WTC11 (cell line): Measurements from ENCODE around the gene NRTN. TPM values are rescaled to one million over a fixed set of nuclear protein-coding genes. Genes with fewer than 3 reads are reported as not detected.
"Not testable (repeated sequence)": the region's sequence is repeated elsewhere in the genome, so short reads cannot be mapped to it uniquely, and the experiment has no call there.

ENCODE experiments used
- ATAC-seq: fragments of 200-7000 bp; cut with Tn5 transposase; 2 replicates; pipeline ENCODE4 v1.10.0; 2021; ENCODE audit warnings: mild to moderate bottlenecking, moderate library complexity
- CTCF ChIA-PET: fragments of 300-600 bp; sonication (Branson Sonifier 250); formaldehyde crosslinking; loops from one replicate; lab custom pipeline; 2021; ENCODE audit warnings: antibody characterized with exemption; lab: Charles Lee
- POLR2A ChIA-PET: fragments of 350-600 bp; sonication (Branson Sonifier 250); formaldehyde crosslinking; loops from one replicate; lab custom pipeline; 2021; ENCODE audit warnings: antibody characterized with exemption; lab: Charles Lee
- DNase-seq: peaks from one replicate; pipeline ENCODE4 v3.0.0; 2021; ENCODE audit warnings: low spot score
- H3K27ac Mint-ChIP-seq: 2 replicates; pipeline ENCODE4 v1.8.0; 2021; ENCODE audit warnings: mixed read lengths
- H3K27me3 Mint-ChIP-seq: 2 replicates; pipeline ENCODE4 v1.8.0; 2021; ENCODE audit warnings: low read depth, mild to moderate bottlenecking, moderate library complexity, mixed read lengths
- H3K36me3 Mint-ChIP-seq: 2 replicates; pipeline ENCODE4 v1.8.0; 2021; ENCODE audit warnings: mixed read lengths
- H3K4me1 Mint-ChIP-seq: 2 replicates; pipeline ENCODE4 v1.8.0; 2022; ENCODE audit warnings: mixed read lengths
- H3K4me3 Mint-ChIP-seq: 2 replicates; pipeline ENCODE4 v1.8.0; 2021; ENCODE audit warnings: mild to moderate bottlenecking, moderate library complexity, mixed read lengths
- H3K9me3 Mint-ChIP-seq: 2 replicates; pipeline ENCODE4 v1.8.0; 2021; ENCODE audit warnings: mixed read lengths
- CREB1 ChIP-seq: sonication (generic); formaldehyde crosslinking; IDR thresholded peaks from 2 replicates; pipeline ENCODE4 v1.8.0; 2023; ENCODE audit warnings: mild to moderate bottlenecking, missing genetic modification reagents
- FOXJ3 ChIP-seq: sonication (generic); formaldehyde crosslinking; IDR thresholded peaks from 2 replicates; pipeline ENCODE4 v1.9.0; 2021; ENCODE audit warnings: missing genetic modification reagents, mild to moderate bottlenecking, borderline replicate concordance
- GABPB1 ChIP-seq: sonication (generic); formaldehyde crosslinking; IDR thresholded peaks from 2 replicates; pipeline ENCODE4 v1.8.1; 2023; ENCODE audit warnings: mild to moderate bottlenecking, missing genetic modification reagents
- JUN ChIP-seq: sonication (generic); formaldehyde crosslinking; IDR thresholded peaks from 2 replicates; pipeline ENCODE4 v1.8.0; 2023; ENCODE audit warnings: mild to moderate bottlenecking, missing genetic modification reagents
- RELA ChIP-seq: sonication (generic); formaldehyde crosslinking; IDR thresholded peaks from 2 replicates; pipeline ENCODE4 v1.8.1; 2022; ENCODE audit warnings: missing genetic modification reagents, mild to moderate bottlenecking, borderline replicate concordance
- RORB ChIP-seq: fragments of 250-450 bp; sonication (Bioruptor Pico); IDR thresholded peaks from 2 replicates; pipeline ENCODE4 v1.9.0; 2021; ENCODE audit warnings: mild to moderate bottlenecking
- ZNF232 ChIP-seq: sonication (generic); formaldehyde crosslinking; IDR thresholded peaks from 2 replicates; pipeline ENCODE4 v1.8.0; 2022; ENCODE audit warnings: mild to moderate bottlenecking, missing genetic modification reagents
- total RNA-seq: library from RNA; stranded (reverse); gene quantifications from 3 replicates; pipeline ENCODE4 v1.2.3, GENCODE V29; 2021
- TF ChIP-seq, protein P1 (sequence below): sonication (generic); formaldehyde crosslinking; IDR thresholded peaks from 2 replicates; pipeline ENCODE4 v1.8.1; 2023; ENCODE audit warnings: mild to moderate bottlenecking, missing genetic modification reagents, borderline replicate concordance
- TF ChIP-seq, protein P2 (sequence below): sonication (generic); formaldehyde crosslinking; IDR thresholded peaks from 2 replicates; pipeline ENCODE4 v1.8.0; 2022; ENCODE audit warnings: mild to moderate bottlenecking, missing genetic modification reagents
- TF ChIP-seq, protein P3 (sequence below): sonication (generic); formaldehyde crosslinking; IDR thresholded peaks from 2 replicates; pipeline ENCODE4 v1.8.0; 2022; ENCODE audit warnings: mild to moderate bottlenecking, missing genetic modification reagents
- TF ChIP-seq, protein P4 (sequence below): fragments of 250-450 bp; sonication (Bioruptor Pico); IDR thresholded peaks from 2 replicates; pipeline ENCODE4 v1.9.0; 2021; ENCODE audit warnings: mild to moderate bottlenecking

NRTN gene
- total RNA-seq, 1 experiment from 2014 or later = 6.1 TPM

DNA sequence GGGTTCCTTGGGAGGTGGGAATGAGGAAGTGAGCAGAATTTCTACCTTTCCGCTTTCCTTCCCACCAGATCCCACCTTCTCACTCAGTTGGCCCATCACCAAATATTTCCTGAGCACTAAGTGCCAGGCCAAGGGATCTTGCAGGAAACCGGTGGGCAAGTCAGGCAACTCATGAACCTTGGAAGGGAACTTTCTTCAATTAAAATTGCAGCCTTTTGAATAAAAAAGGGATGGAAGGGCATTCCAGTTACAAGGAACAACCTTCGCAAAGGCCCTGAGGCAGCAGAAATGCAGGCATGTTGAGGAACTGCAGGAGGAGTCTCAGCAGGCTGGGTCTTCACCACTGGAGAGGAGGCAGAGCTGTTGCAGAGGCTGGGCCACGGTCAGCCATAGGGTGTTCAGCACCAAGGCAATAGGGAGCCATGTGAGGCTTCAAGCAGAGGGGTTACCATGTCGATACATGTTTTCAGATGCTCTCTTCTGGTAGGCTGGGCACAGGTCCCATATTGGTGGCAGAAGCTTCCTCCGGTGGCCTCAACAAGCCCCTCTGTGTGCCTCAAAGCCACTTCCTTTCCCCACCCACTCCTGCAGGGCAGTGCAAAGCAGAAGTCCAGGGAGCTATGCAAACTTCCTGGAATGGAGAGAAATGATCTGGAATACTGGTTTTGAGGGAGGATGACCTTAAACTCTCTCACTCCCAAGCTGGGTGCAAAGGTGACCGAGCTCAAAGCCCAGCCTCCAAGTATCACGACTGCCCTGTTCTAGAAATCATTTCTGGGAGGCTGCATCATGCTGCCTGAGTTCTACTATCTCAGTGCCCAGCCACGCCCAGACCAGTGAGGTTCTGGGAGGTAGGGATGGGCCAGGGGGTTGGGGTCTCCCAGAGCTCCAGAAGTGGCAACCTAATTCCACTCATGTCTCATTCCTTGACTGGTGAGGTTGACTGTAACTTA is 34.5 kb downstream of the NRTN start, which contains the start of gene FUT6:
Gene FUT6, minus strand, starts transcription at position 638 of the 953 bp plus-strand sequence. CDS start 7,135 bp downstream, outside the sequence.
- Mint-ChIP-seq H3K4me3 (no peak within 1 kb of the TSS), H3K27me3 (peaks cover 18% of the 10 kb centered on the region), H3K36me3 (no peaks in the 10 kb centered on the region), H3K4me1 (no peaks in the 10 kb centered on the region), H3K27ac (no peak within 1 kb of the TSS), H3K9me3 (no peaks in the 10 kb centered on the region)
- POLR2A ChIA-PET = interaction anchor here (1.5 kb wide), 1 partner anchor 11 kb away, joined by 4 read pairs; no protein-coding TSS in a partner anchor
- CTCF ChIA-PET = interaction anchor here (1.6 kb wide), 1 partner anchor 35 kb away, joined by 7 read pairs; no protein-coding TSS in a partner anchor
- no peak for DNase-seq
- 0 out of 2 replicates have a peak, but pooled peaks have one; percentile 19 for TF ChIP-seq GABPB1 (CRISPR knock-in tag)
- TF ChIP-seq, protein P1, sequence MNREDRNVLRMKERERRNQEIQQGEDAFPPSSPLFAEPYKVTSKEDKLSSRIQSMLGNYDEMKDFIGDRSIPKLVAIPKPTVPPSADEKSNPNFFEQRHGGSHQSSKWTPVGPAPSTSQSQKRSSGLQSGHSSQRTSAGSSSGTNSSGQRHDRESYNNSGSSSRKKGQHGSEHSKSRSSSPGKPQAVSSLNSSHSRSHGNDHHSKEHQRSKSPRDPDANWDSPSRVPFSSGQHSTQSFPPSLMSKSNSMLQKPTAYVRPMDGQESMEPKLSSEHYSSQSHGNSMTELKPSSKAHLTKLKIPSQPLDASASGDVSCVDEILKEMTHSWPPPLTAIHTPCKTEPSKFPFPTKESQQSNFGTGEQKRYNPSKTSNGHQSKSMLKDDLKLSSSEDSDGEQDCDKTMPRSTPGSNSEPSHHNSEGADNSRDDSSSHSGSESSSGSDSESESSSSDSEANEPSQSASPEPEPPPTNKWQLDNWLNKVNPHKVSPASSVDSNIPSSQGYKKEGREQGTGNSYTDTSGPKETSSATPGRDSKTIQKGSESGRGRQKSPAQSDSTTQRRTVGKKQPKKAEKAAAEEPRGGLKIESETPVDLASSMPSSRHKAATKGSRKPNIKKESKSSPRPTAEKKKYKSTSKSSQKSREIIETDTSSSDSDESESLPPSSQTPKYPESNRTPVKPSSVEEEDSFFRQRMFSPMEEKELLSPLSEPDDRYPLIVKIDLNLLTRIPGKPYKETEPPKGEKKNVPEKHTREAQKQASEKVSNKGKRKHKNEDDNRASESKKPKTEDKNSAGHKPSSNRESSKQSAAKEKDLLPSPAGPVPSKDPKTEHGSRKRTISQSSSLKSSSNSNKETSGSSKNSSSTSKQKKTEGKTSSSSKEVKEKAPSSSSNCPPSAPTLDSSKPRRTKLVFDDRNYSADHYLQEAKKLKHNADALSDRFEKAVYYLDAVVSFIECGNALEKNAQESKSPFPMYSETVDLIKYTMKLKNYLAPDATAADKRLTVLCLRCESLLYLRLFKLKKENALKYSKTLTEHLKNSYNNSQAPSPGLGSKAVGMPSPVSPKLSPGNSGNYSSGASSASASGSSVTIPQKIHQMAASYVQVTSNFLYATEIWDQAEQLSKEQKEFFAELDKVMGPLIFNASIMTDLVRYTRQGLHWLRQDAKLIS (CRISPR knock-in tag) = no peak
- ATAC-seq = no peak

DNA sequence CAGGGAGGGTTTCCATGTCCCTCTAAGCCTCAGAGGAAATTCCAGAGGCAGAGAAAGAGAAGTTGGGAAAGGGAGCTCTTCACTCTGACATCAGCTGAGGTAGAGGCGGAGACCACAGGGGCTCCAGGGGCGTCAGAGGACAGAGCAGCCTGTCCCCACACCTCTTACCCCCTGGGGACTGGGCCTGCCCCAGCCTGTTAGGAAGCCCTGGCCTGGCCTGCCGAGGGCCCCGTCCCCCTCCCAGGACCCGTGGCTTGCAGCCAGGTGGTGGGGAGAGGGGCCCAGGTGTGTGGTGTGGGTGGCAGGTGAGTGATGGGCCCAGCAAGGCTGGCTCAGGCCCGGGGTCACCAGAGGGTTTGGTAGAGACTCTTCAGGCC is 36.9 kb downstream of the NRTN start:
- CTCF ChIA-PET, H3K9me3 Mint-ChIP-seq, H3K27ac Mint-ChIP-seq, ATAC-seq, H3K4me1 Mint-ChIP-seq, POLR2A ChIA-PET, DNase-seq, H3K27me3 Mint-ChIP-seq, H3K4me3 Mint-ChIP-seq, H3K36me3 Mint-ChIP-seq: not testable (repeated sequence)

DNA sequence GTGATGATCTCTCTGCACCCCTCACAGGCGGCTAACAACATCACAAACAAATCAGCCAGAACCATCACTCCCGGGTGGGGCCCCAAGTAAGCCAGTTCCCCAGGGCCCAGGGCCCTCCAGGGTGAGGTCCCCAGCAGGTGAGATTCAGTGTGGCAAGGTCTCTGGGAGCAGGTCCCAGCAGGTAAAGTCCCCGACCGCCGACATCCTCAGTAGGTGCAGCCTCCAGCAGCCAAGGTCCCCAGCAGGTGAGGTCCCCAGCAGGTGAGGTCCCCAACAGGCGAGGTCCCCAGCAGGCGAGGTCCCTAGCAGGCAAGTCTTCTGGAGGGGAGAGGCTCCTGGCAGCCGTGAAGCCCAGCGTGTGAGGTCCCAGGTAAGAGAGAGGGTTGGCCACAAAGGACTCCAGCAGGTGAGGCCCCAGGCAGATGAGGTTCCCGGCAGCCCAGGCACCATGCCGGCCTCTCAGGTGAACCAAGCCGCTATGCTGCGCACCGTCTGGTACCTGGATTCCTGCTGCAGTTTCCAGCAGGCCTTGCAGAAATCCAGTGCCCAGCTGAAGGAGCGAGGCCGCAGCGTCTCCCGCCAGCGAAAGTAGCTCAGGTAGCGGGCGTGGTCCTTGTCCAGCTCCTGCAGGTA is 38.5 kb downstream of the NRTN start:
- ChIA-PET CTCF (no interaction called here), POLR2A (no interaction called here)
- H3K4me3 Mint-ChIP-seq = no peak overlapping the region

More for the DNA sequence above, 38.5 kb downstream of the NRTN start:
- Mint-ChIP-seq H3K9me3 (peaks cover 6% of the 10 kb centered on the region), H3K27ac (no peak overlapping the region), H3K27me3 (peaks cover 7% of the 10 kb centered on the region; the same call in 1 of the 2 replicates), H3K4me1 (no peaks in the 10 kb centered on the region), H3K36me3 (no peaks in the 10 kb centered on the region)
- ATAC-seq (no peak), DNase-seq (no peak)
- TF ChIP-seq, protein P2, sequence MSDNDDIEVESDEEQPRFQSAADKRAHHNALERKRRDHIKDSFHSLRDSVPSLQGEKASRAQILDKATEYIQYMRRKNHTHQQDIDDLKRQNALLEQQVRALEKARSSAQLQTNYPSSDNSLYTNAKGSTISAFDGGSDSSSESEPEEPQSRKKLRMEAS (CRISPR knock-in tag) = no peak
- TF ChIP-seq, protein P3, sequence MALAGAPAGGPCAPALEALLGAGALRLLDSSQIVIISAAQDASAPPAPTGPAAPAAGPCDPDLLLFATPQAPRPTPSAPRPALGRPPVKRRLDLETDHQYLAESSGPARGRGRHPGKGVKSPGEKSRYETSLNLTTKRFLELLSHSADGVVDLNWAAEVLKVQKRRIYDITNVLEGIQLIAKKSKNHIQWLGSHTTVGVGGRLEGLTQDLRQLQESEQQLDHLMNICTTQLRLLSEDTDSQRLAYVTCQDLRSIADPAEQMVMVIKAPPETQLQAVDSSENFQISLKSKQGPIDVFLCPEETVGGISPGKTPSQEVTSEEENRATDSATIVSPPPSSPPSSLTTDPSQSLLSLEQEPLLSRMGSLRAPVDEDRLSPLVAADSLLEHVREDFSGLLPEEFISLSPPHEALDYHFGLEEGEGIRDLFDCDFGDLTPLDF (CRISPR knock-in tag) = no peak
- no peak for TF ChIP-seq RELA (CRISPR knock-in tag)
- TF ChIP-seq ZNF232 (CRISPR knock-in tag) = no peak
- TF ChIP-seq JUN (CRISPR knock-in tag) = no peak
- TF ChIP-seq CREB1 (CRISPR knock-in tag) = no peak
- no peak for TF ChIP-seq RORB (CRISPR knock-in tag)
- TF ChIP-seq, protein P4, sequence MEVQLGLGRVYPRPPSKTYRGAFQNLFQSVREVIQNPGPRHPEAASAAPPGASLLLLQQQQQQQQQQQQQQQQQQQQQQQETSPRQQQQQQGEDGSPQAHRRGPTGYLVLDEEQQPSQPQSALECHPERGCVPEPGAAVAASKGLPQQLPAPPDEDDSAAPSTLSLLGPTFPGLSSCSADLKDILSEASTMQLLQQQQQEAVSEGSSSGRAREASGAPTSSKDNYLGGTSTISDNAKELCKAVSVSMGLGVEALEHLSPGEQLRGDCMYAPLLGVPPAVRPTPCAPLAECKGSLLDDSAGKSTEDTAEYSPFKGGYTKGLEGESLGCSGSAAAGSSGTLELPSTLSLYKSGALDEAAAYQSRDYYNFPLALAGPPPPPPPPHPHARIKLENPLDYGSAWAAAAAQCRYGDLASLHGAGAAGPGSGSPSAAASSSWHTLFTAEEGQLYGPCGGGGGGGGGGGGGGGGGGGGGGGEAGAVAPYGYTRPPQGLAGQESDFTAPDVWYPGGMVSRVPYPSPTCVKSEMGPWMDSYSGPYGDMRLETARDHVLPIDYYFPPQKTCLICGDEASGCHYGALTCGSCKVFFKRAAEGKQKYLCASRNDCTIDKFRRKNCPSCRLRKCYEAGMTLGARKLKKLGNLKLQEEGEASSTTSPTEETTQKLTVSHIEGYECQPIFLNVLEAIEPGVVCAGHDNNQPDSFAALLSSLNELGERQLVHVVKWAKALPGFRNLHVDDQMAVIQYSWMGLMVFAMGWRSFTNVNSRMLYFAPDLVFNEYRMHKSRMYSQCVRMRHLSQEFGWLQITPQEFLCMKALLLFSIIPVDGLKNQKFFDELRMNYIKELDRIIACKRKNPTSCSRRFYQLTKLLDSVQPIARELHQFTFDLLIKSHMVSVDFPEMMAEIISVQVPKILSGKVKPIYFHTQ (CRISPR knock-in tag) = no peak
- TF ChIP-seq FOXJ3 (CRISPR knock-in tag) = no peak
